Activated CD8-positive, alpha-beta T cell treated with anti-CD3 and anti-CD28 coated beads, Interleukin-2, amount 10 ng/mL, durations not matched to agents 7 days and 5 days (primary cell): ENCODE data around the gene PIP5K1A. TPM values are rescaled to one million over a fixed set of nuclear protein-coding genes. Genes with fewer than 3 reads are reported as not detected.
A peak's percentile ranks its signal among the peaks of the same experiment; 100 is the strongest.
"Not testable (repeated sequence)": the region's sequence is repeated elsewhere in the genome, so short reads cannot be mapped to it uniquely, and the experiment has no call there.

Experiments
- ATAC-seq: fragments of 150-1000 bp; cut with Tn5 transposase; one replicate; pipeline ENCODE4 v1.10.0; 2021; ENCODE audit warnings: moderate library complexity
- CTCF ChIA-PET: fragments of 350-600 bp; sonication (Branson Sonifier 250); formaldehyde crosslinking; loops from one replicate; lab custom pipeline; 2021; ENCODE audit warnings: antibody characterized with exemption; lab: Charles Lee
- POLR2A ChIA-PET: fragments of 350-600 bp; sonication (Branson Sonifier 250); formaldehyde crosslinking; loops from one replicate; lab custom pipeline; 2021; ENCODE audit warnings: antibody characterized with exemption; lab: Charles Lee
- DNase-seq: peaks from one replicate; pipeline ENCODE4 v3.0.0-alpha.2; 2020
- H3K27ac Mint-ChIP-seq: one replicate; pipeline ENCODE4 v1.8.0; 2021; ENCODE audit warnings: mild to moderate bottlenecking, mixed read lengths
- H3K27me3 Mint-ChIP-seq: one replicate; pipeline ENCODE4 v1.8.0; 2021; ENCODE audit warnings: low read depth, mixed read lengths
- H3K36me3 Mint-ChIP-seq: one replicate; pipeline ENCODE4 v1.8.0; 2021; ENCODE audit warnings: low read depth, mixed read lengths
- H3K4me1 Mint-ChIP-seq: one replicate; pipeline ENCODE4 v1.8.0; 2021; ENCODE audit warnings: low read depth, mixed read lengths
- H3K4me3 Mint-ChIP-seq: one replicate; pipeline ENCODE4 v1.8.0; 2021; ENCODE audit warnings: mild to moderate bottlenecking, mixed read lengths
- H3K9me3 Mint-ChIP-seq: one replicate; pipeline ENCODE4 v1.8.0; 2022; ENCODE audit warnings: mixed read lengths; ENCODE audit not compliant: insufficient read depth
- total RNA-seq, 2 experiments: library from RNA; stranded (reverse); gene quantifications; one replicate each; pipeline ENCODE4 v1.2.3, GENCODE V29; 2021

Gene PIP5K1A
- total RNA-seq, 2 experiments from 2014 or later = 64.9 to 69.2 TPM

DNA sequence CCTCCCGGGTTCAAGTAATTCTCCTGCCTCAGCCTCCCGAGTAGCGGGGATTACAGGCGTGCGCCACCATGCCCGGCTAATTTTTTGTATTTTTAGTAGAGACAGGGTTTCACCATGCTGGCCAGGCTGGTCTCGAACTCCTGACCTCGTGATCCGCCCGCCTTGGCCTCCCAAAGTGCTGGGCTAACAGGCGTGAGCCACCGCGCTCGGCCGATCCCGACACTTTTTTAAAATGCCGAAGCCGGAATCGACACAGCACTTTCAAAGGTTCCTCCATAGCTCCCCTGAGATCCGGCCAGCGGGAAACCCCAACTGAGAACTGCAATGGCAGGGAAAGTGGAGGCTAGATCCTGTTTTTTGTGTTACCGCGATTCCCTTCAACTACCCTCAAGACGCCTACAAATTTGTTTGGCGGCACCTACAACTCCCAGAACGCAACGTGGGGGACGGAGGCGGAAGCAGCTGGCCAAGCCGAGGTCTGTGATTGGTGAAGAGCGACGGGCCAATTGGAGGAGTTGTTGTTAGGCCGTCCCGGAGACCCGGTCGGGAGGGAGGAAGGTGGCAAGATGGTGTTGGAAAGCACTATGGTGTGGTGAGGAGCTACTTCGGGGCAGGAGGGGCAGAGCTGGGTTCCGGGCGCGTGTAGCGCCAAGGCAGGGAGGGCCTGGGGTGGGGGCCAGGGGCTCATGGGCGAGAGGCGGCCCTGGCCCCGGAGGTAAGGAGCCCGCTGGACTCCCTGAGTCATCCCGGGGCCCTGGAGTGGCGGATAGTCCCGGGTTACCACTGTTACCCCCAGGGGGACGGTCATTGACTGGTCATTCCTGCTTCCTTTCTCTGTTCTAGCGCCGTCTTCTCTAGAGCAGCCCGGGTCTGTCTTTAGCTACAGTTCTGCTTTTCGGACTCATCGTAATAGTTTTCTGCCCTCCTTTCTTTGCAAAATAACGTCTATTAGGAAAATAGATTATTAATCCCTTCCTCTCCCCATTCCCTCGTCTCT is 56.2 kb downstream of the PIP5K1A start, which contains the start of gene PSMD4:
PSMD4 (plus strand) TSS at position 518 of the 997 bp plus-strand sequence; CDS start at position 567, 49 bp downstream.
- Mint-ChIP-seq H3K4me1 (peaks cover 28% of the 10 kb centered on the region), H3K9me3 (no peaks in the 10 kb centered on the region), H3K27ac (peak within 1 kb of the TSS; percentile 89), H3K27me3 (no peaks in the 10 kb centered on the region), H3K4me3 (peak within 1 kb of the TSS; percentile 86), H3K36me3 (peaks cover 18% of the 10 kb centered on the region)
- ChIA-PET CTCF (interaction anchor here (0.7 to 2.0 kb wide), 8 partner anchors 8 to 155 kb away, joined by 3 to 8 read pairs (median 3); partner anchors contain the start of gene TMOD4), POLR2A (interaction anchor here (0.5 to 1.8 kb wide), 14 partner anchors 8 to 123 kb away, joined by 3 to 15 read pairs (median 3); partner anchors contain the start of genes PI4KB, PIP5K1A, TNFAIP8L2 and ZNF687)
- DNase-seq (peak; percentile 96), ATAC-seq (peak; percentile 97)

DNA sequence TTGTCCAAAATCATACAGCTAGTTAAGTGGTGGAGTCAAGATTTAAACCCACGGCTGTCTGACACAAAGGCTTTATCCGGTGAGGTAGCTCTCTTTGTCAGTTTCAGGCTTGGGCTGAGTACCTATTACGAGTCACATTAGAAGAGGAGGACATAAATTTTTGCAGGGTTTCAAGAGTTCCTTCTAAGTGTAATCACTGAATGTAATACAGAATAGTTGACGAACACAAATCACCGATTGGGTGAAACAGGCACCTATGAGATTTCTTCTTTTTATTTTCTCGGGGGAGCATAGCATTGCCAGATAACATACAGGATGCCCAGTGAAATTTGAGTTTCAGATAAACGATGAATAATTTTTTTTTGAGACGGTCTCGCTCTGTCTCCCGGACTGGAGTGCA is 57.0 kb downstream of the PIP5K1A start:
- ChIA-PET CTCF (interaction anchor here (0.9 to 2.0 kb wide), 5 partner anchors 18 to 156 kb away, joined by 3 to 8 read pairs (median 4); partner anchors contain the start of gene TMOD4), POLR2A (interaction anchor here (0.8 to 1.8 kb wide), 9 partner anchors 18 to 124 kb away, joined by 3 to 15 read pairs (median 4); partner anchors contain the start of genes PIP5K1A, TNFAIP8L2 and ZNF687)
- Mint-ChIP-seq H3K4me1 (peaks cover 28% of the 10 kb centered on the region), H3K9me3 (no peaks in the 10 kb centered on the region), H3K36me3 (peaks cover 18% of the 10 kb centered on the region), H3K4me3 (peak overlapping the region; percentile 86), H3K27ac (peak overlapping the region; percentile 89), H3K27me3 (no peaks in the 10 kb centered on the region)
- ATAC-seq (no peak), DNase-seq (no peak)

DNA sequence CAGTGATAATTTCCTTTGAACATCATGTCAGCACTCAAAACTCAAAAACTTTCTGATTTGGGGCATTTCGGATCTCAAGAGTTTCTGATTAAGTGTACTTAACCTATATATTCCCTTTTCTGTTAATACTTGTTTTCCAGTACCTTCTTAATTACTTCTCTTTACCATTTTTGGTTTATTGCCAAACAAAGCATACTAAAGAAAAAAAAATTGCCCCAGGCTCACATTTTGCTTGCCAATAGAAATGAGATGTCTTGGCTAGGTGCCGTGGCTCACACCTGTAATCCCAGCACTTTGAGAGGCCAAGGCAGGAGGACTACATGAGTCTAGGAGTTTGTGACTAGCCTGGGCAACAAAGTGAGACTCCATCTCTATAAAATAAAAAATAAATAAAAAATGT is 61.0 kb downstream of the PIP5K1A start:
- POLR2A ChIA-PET = no interaction called here
- Mint-ChIP-seq H3K9me3 (no peaks in the 10 kb centered on the region), H3K4me3 (no peak overlapping the region), H3K4me1 (peaks cover 24% of the 10 kb centered on the region), H3K36me3 (peaks cover 25% of the 10 kb centered on the region), H3K27me3 (no peaks in the 10 kb centered on the region), H3K27ac (no peak overlapping the region)
- ATAC-seq = no peak
- CTCF ChIA-PET = no interaction called here
- no peak for DNase-seq

DNA sequence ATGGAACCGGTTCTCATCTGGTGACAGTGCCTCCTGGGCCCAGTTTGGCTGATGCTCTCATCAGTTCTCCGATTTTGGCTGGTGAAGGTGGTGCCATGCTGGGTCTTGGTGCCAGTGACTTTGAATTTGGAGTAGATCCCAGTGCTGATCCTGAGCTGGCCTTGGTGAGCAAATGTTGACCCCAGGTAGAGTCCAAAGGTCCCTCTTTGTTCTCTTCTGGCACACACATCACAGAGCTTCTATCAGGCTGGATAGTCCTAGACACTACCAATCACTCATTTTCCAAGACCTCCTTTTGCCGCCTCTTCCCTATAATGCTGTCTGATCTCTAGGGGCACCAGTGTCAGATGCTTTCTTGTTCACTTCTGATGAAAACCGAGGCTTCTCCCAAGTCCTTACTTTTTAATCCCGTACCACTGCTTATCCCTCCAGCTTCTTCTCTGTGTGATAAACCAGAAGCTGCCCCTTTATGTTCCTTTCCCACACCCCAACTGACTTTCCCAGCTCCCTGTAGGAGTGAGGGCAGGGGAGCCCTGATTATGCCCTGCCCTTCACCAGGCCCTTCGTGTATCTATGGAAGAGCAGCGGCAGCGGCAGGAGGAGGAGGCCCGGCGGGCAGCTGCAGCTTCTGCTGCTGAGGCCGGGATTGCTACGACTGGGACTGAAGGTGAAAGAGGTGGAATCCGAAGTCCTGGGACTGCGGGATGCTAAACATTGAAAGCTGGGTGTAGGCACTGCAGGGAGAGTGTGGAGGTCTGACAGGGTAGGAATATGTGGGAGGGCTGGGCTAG is 67.3 kb downstream of the PIP5K1A start:
- no peak for ATAC-seq
- H3K36me3 Mint-ChIP-seq = peaks cover 48% of the 10 kb centered on the region
- H3K9me3 Mint-ChIP-seq = no peaks in the 10 kb centered on the region
- H3K27me3 Mint-ChIP-seq = no peaks in the 10 kb centered on the region
- H3K4me3 Mint-ChIP-seq = no peak overlapping the region
- no peaks in the 10 kb centered on the region for H3K4me1 Mint-ChIP-seq
- DNase-seq = no peak
- CTCF ChIA-PET = interaction anchor here (1.4 kb wide), 1 partner anchor 12 kb away, joined by 3 read pairs; no protein-coding TSS in a partner anchor
- H3K27ac Mint-ChIP-seq = no peak overlapping the region
- POLR2A ChIA-PET = interaction anchor here (1.2 to 1.3 kb wide), 2 partner anchors 15 to 16 kb away, joined by 3 read pairs; no protein-coding TSS in a partner anchor

DNA sequence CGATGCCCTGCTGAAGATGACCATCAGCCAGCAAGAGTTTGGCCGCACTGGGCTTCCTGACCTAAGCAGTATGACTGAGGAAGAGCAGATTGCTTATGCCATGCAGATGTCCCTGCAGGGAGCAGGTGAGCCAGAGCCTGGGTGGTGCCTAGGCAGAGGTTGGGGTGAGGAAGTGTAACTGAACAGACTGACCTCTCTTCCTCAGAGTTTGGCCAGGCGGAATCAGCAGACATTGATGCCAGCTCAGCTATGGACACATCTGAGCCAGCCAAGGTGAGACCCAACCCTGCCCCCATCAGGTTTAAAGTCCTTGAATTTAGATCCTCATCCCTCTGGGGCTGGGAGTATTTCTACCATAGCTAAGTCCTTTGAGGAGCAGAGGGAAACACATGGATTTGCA is 68.0 kb downstream of the PIP5K1A start:
- DNase-seq (no peak), ATAC-seq (no peak)
- Mint-ChIP-seq H3K4me1 (no peaks in the 10 kb centered on the region), H3K36me3 (peaks cover 49% of the 10 kb centered on the region), H3K9me3 (no peaks in the 10 kb centered on the region), H3K27me3 (no peaks in the 10 kb centered on the region), H3K27ac (peak overlapping the region; percentile 32), H3K4me3 (no peak overlapping the region)
- ChIA-PET POLR2A (interaction anchor here (1.2 to 1.3 kb wide), 2 partner anchors 14 to 15 kb away, joined by 3 read pairs; no protein-coding TSS in a partner anchor), CTCF (interaction anchor here (1.4 kb wide), 1 partner anchor 13 kb away, joined by 3 read pairs; no protein-coding TSS in a partner anchor)

DNA sequence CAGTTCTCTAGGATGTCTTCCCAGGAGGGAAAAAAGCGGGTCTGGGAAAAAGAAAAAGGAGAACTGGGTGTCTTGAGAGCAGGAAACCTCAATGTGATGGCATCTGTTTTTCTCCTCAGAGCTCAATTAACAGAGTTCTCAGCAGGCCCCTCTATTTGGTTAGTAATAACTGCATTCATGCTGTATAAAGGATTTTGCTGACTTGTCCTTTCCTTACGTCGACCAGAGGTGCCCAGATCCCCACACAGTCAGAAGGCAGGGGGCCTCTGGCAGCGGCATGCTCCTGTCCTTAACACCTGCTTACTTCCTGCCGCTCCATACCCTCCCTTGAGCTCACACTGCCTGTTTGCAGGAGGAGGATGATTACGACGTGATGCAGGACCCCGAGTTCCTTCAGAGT is 68.5 kb downstream of the PIP5K1A start:
- Mint-ChIP-seq H3K4me1 (no peaks in the 10 kb centered on the region), H3K36me3 (peaks cover 54% of the 10 kb centered on the region), H3K9me3 (no peaks in the 10 kb centered on the region), H3K27ac (peak overlapping the region; percentile 32), H3K4me3 (no peak overlapping the region), H3K27me3 (no peaks in the 10 kb centered on the region)
- POLR2A ChIA-PET = interaction anchor here (1.2 kb wide), 1 partner anchor 14 kb away, joined by 3 read pairs; no protein-coding TSS in a partner anchor
- no peak for ATAC-seq
- CTCF ChIA-PET = interaction anchor here (0.9 to 1.4 kb wide), 2 partner anchors 11 to 13 kb away, joined by 3 read pairs; no protein-coding TSS in a partner anchor
- no peak for DNase-seq

DNA sequence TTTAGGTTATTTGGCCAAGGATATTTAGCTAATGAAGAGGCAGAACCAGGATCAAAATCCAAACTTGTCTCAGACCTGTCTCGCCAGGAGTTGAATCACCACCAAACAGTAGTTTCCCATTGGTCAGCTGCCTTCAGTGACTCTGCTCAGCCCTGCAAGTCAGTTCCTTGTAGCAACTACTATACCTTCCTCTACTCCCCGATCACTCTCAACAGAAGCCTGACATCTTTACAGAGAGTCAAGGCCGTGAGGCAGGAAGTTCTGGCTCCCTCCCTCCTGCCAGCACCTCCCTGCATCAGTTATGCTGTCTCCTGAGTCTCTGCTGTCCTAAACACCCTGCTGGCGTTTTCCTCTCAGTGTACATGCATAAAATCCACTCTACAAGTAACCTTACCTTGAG is 69.4 kb downstream of the PIP5K1A start:
- H3K27me3 Mint-ChIP-seq = no peaks in the 10 kb centered on the region
- H3K9me3 Mint-ChIP-seq = no peaks in the 10 kb centered on the region
- ATAC-seq = no peak
- no peak overlapping the region for H3K4me3 Mint-ChIP-seq
- CTCF ChIA-PET = interaction anchor here (0.6 to 0.9 kb wide), 2 partner anchors 9 to 10 kb away, joined by 3 to 4 read pairs; no protein-coding TSS in a partner anchor
- peaks cover 52% of the 10 kb centered on the region for H3K36me3 Mint-ChIP-seq
- no peak overlapping the region for H3K27ac Mint-ChIP-seq
- no peak for DNase-seq
- POLR2A ChIA-PET = interaction anchor here (1.0 kb wide), 1 partner anchor 14 kb away, joined by 3 read pairs; the partner anchor contains the start of gene ZNF687
- H3K4me1 Mint-ChIP-seq = no peaks in the 10 kb centered on the region

DNA sequence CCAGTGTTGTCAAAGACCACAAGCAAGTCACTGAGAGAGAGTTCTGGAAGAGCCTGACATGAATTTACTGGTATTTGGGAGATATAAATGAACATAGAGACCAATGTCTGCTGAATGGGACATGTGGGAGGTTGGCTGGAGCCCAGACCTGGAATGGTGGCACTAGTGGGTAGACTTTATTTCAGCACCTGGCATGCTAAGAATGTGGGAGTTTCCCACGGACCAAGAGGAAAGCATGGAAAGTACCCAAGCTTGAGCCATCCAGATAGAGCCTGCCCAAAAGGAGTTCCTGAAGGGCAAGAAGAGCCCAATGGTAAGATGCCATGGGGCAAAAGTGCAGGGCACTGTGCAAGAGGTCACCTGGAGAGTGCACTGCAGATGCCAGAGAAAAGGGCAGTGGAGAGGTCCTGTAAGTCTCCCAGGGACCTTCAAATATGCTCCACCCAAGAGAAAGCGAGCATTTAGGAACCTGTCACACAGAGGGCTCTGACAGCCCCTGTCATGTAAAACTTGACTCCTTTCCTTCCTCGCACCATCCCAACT is 75.6 kb downstream of the PIP5K1A start:
- no peaks in the 10 kb centered on the region for H3K9me3 Mint-ChIP-seq
- ATAC-seq = no peak
- DNase-seq = no peak
- H3K36me3 Mint-ChIP-seq = peaks cover 20% of the 10 kb centered on the region
- no peaks in the 10 kb centered on the region for H3K4me1 Mint-ChIP-seq
- ChIA-PET CTCF (no interaction called here), POLR2A (interaction anchor here (0.7 kb wide), 1 partner anchor 98 kb away, joined by 3 read pairs; the partner anchor contains the start of gene TMOD4)
- no peak overlapping the region for H3K4me3 Mint-ChIP-seq
- no peaks in the 10 kb centered on the region for H3K27me3 Mint-ChIP-seq
- no peak overlapping the region for H3K27ac Mint-ChIP-seq

DNA sequence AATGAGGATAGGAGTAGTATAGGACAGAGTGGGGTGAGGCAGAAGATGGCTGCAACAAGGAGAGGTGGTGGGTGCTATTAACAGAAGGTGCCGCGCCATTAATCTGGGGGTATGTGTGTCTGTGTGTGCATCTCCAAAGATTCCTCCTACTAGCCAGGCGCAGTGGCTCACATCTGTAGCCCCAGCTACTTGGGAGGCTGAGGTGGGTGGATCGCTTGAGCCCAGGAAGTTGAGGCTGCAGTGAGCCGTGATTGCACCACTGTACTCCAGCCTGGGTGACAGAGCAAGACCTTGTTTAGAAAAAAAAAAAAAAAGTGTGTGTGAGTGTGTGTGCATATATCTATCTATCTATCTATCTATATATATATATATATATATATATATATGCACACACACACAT is 77.0 kb downstream of the PIP5K1A start:
- H3K36me3 Mint-ChIP-seq = peaks cover 15% of the 10 kb centered on the region
- ATAC-seq, H3K4me1 Mint-ChIP-seq, H3K27ac Mint-ChIP-seq, H3K4me3 Mint-ChIP-seq, H3K9me3 Mint-ChIP-seq, H3K27me3 Mint-ChIP-seq, DNase-seq, CTCF ChIA-PET: not testable (repeated sequence)
- POLR2A ChIA-PET = interaction anchor here (0.7 kb wide), 1 partner anchor 21 kb away, joined by 4 read pairs; the partner anchor contains the start of gene PSMD4

DNA sequence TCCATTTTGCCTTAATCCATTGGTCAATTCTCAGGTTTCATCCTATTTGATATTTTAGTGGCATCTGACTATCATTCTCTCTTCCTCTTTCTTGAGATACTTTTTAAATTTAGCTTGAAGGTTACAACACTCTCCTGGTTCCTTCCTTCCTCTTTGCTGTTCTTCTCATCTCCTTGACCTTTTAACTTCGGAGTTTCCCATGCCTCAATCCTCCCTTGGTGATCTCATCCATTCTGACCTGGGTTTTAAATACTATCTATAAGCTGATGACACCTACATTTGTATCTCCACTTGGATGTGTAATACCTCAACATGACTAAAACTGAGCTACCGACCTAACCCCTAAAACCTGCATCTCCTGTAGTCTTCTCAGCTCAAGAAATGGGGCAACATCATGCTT is 78.9 kb downstream of the PIP5K1A start:
- no peak for DNase-seq

More for the DNA sequence above, 78.9 kb downstream of the PIP5K1A start:
- no peak for ATAC-seq
- Mint-ChIP-seq H3K27me3 (no peaks in the 10 kb centered on the region), H3K4me1 (peaks cover 5% of the 10 kb centered on the region), H3K36me3 (peaks cover 9% of the 10 kb centered on the region), H3K9me3 (no peaks in the 10 kb centered on the region), H3K4me3 (no peak overlapping the region), H3K27ac (no peak overlapping the region)
- ChIA-PET CTCF (interaction anchor here (0.7 to 1.6 kb wide), 6 partner anchors 10 to 177 kb away, joined by 3 to 10 read pairs (median 4); partner anchors contain the start of gene PSMD4), POLR2A (interaction anchor here (1.0 kb wide), 1 partner anchor 23 kb away, joined by 3 read pairs; the partner anchor contains the start of gene PSMD4)
